Lower leg skin (tissue), 4 donors: Measurements from ENCODE around the gene PKMYT1. TPM values are rescaled to one million over a fixed set of nuclear protein-coding genes. Genes with fewer than 3 reads are reported as not detected.
"Not testable (repeated sequence)": the region's sequence is repeated elsewhere in the genome, so short reads cannot be mapped to it uniquely, and the experiment has no call there.

ENCODE experiments used
- DNase-seq, 2 donors: peaks; one replicate each; pipeline ENCODE4 v3.0.0-alpha.2; 2019; ENCODE audit warnings: low spot score in 2 of 2
- H3K4me3 ChIP-seq: fragments of 200-600 bp; sonication (generic); 2 replicates; pipeline ENCODE4 v1.5.1; 2017; ENCODE audit warnings: mild to moderate bottlenecking, low read depth; ENCODE audit not compliant: poor library complexity, severe bottlenecking
- POLR2A ChIP-seq, 2 donors: fragments of 450-650 bp; IDR thresholded peaks; one replicate each; pipeline ENCODE4 v1.6.1; 2016 to 2017; ENCODE audit warnings: antibody characterized with exemption in 2 of 2, mild to moderate bottlenecking in 1 of 2, moderate library complexity in 1 of 2
- whole genome bisulfite sequencing, 2 donors: methylation state at CpG; one replicate each; pipeline ENCODE4 v1.1.5; 2018; 5-methylcytosine and 5-hydroxymethylcytosine counted together
- intact Hi-C: fragments of 100-400 bp; cut with DNase I; formaldehyde crosslinking; loops from one replicate; pipeline ENCODE4 v1.15.0; 2023; ENCODE audit warnings: low total_unique reads
- total RNA-seq, 4 donors: library from RNA; depleted of rRNA; stranded (reverse); fragments of >200 nt; gene quantifications; one replicate each; pipeline ENCODE4 v1.1.0, GENCODE V29; 2016
- TF ChIP-seq, protein P1 (sequence below), 3 donors: fragments of 450-650 bp; IDR thresholded peaks; one replicate each; pipeline ENCODE4 v1.5.1; 2016; ENCODE audit warnings: antibody characterized with exemption in 3 of 3, mild to moderate bottlenecking in 3 of 3, moderate library complexity in 2 of 3

PKMYT1 gene
- total RNA-seq, 4 donors from 2014 or later: 3.0 to 7.4 (median 3.9) TPM

DNA sequence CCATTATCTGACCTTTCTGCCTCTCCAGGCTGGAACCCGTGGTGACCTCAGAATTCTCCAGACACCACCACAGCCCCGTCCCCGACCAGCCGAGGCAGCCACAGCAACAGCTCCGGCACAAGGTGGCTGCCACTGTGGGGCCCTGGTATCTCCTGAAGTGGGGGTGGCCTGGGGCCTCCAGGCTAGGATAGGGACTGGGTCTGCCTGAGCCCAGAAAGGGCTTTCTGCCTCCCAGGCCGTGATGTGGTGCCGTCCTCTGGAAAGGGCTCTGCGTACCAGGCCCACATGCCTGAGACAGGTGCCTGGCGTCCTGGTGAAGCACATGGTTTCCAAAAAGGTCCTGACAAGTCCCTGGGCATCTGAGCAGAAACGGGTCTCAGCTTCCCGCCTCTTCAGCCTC, 51.5 kb downstream of the PKMYT1 start:
- intact Hi-C loops: no loop called here
- no peak for TF ChIP-seq POLR2A (IDR thresholded peaks at IDR 0.05)
- TF ChIP-seq, protein P1, sequence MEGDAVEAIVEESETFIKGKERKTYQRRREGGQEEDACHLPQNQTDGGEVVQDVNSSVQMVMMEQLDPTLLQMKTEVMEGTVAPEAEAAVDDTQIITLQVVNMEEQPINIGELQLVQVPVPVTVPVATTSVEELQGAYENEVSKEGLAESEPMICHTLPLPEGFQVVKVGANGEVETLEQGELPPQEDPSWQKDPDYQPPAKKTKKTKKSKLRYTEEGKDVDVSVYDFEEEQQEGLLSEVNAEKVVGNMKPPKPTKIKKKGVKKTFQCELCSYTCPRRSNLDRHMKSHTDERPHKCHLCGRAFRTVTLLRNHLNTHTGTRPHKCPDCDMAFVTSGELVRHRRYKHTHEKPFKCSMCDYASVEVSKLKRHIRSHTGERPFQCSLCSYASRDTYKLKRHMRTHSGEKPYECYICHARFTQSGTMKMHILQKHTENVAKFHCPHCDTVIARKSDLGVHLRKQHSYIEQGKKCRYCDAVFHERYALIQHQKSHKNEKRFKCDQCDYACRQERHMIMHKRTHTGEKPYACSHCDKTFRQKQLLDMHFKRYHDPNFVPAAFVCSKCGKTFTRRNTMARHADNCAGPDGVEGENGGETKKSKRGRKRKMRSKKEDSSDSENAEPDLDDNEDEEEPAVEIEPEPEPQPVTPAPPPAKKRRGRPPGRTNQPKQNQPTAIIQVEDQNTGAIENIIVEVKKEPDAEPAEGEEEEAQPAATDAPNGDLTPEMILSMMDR (IDR thresholded peaks at IDR 0.05): no peak
- 83 to 93% methylated on average over 9 to 11 of the region's 11 CpGs for WGBS, 2 donors
- H3K4me3 ChIP-seq: no peak overlapping the region
- DNase-seq: no peak

DNA sequence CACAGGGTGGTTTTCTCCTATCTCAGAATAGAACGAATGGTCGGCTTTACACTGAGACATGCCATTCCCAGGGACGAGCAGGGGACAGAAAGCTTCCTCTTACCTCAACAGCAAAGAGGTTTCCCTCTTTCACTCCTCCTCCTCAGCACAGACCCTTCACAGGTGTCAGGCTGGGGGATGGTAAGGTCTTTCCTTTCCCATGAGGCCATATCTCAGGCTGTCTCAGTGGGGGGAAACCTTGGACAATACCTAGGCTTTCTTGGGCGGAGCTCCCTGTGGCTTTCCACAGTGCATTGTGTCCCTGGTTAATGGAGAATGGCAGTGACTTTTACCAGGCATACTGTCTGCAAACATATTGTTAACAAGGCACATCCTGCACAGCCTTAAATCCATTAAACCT, 52.1 kb downstream of the PKMYT1 start:
- not testable (repeated sequence) for DNase-seq

DNA sequence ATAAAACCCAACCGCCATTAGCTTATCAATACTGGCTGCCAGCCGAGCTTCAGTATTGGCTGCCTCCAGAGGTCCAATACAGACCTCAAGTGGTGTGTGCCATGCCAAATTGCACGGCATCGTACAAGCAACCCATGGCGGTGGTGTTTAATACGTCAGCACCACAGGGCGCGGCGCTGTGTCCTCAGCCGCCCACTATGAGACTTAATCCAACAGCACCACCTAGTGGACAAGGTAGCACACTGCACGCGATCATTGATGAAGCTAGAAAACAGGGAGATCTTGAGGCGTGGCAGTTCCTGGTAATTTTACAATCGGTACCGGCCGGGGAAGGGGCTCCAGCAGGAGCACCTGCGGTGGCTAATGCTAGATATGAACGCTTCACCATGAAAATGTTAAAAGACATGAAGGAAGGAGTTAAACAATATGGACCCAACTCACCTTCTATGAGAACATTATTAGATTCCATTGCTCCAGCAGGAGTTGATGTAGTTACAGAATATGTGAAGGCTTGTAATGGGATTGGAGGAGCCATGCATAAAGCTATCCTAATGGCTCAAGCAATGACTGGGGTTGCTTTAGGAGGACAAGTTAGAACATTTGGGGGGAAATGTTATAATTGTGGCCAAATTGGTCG, 53.1 kb downstream of the PKMYT1 start:
- no peak for TF ChIP-seq POLR2A (IDR thresholded peaks at IDR 0.05)
- TF ChIP-seq, protein P1 (IDR thresholded peaks at IDR 0.05): peak in 1 of 3 donors; percentile 83
- no peak overlapping the region for H3K4me3 ChIP-seq
- intact Hi-C loops: no loop called here
- peak; percentile 89 to 98 for DNase-seq
- WGBS, 2 donors: 7 to 8% methylated on average over 18 to 19 of the region's 19 CpGs

More for the DNA sequence above, 52.1 kb downstream of the PKMYT1 start:
- WGBS, 2 donors: 67 to 78% methylated on average over 4 of the region's 4 CpGs
- intact Hi-C loops, H3K4me3 ChIP-seq: not testable (repeated sequence)

DNA sequence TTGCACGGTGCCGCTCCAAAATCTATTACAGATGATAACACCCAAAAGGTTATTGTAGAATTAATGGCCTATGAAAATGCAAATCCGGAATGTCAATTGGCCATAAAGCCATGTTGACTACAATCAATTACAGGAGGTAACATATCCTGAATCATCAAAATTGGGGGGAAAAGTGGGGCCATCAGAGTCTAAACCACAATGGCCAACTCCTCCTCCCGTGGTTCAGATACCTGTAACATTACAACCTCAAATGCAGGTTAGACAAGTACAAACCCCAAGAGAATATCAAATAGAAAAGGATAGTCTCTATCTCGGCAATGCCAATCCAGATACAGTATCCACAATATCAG, 53.6 kb downstream of the PKMYT1 start:
- no peak for TF ChIP-seq POLR2A (IDR thresholded peaks at IDR 0.05)
- TF ChIP-seq, protein P1 (IDR thresholded peaks at IDR 0.05): no peak
- 65 to 72% methylated on average over 5 of the region's 5 CpGs for WGBS, 2 donors
- no peak overlapping the region for H3K4me3 ChIP-seq
- intact Hi-C loops: no loop called here
- no peak for DNase-seq

DNA sequence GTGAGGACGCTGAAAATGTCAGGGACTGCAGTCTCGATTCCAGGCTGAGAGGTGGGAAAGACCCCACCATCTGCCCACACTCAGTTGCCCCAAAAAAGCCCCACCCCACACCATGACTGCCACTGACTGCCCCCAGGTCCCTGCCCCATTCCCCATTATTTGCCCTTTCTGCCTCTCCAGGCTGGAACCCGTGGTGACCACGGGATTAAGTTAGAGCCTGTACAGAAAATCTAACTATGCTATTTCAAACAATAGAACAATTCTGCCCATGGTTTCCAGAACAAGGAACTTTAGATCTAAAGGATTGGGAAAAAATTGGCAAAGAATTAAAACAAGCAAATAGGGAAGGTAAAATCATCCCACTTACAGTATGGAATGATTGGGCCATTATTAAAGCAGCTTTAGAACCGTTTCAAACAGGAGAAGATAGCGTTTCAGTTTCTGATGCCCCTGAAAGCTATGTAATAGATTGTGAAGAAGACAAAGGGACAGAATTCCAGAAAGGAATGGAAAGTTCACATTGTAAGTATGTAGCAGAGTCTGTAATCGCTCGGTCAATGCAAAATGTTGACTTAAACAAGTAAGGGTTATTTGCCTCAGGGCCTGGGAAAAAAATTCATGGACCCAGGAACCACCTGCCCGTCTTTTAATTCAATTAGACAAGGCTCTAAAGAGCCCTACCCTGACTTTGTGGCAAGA, 54.1 kb downstream of the PKMYT1 start:
- no peak for DNase-seq
- WGBS, 2 donors: 67 to 75% methylated on average over 9 of the region's 9 CpGs
- TF ChIP-seq, protein P1 (IDR thresholded peaks at IDR 0.05): no peak
- TF ChIP-seq POLR2A (IDR thresholded peaks at IDR 0.05): no peak
- intact Hi-C loops: no loop called here
- H3K4me3 ChIP-seq: no peak overlapping the region

DNA sequence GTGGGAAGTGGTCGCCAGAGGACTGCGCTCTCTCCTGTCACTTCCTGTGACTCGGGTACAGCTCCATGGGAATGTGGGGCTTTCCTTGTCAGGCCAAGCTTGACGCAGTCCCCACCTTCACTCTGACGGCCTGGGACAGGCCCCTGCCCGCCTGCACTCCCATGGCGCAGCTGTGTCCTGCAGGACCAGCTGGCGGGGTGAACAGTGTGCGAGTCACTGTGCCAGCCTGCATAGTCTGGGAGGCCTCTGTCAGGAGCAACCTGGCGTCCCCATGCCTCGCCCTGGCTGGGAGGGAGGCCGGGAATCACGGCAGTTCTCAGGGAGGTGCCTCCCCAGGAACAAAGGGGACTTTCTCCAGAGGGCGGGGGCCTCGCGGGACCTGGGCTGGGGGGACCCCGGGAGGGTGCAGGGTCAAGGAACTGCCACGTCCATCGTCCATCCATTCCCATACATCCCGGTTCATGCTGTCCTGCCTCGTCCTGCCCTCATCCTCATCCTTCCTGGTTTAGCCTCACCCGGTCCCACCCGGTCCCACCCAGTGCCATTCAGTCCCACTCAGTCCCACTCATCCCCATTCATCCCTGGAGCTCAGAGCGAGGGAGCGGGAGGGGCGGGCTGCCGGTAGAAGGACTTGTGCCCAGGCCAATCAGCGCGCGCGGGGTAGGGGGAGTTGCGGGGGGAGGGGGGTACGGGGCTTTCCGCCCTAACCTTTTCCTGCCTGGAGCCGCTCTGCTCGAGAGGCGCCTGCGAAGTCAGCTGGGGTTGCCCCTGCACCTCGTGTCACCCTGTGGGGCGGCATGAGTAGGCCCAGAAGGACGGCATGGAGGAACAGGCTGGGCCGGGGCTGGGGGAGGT, 55.1 kb downstream of the PKMYT1 start:
- no peak overlapping the region for H3K4me3 ChIP-seq
- intact Hi-C loops: loop anchor here (5.0 kb wide), 1 partner anchor 48 kb away; no protein-coding TSS in a partner anchor
- 53 to 64% methylated on average over 30 to 41 of the region's 42 CpGs for WGBS, 2 donors
- no peak for DNase-seq
- TF ChIP-seq POLR2A (IDR thresholded peaks at IDR 0.05): no peak
- TF ChIP-seq, protein P1 (IDR thresholded peaks at IDR 0.05): no peak
